ENCODE measurements around the gene SLC25A18. TPM values are rescaled to one million over a fixed set of nuclear protein-coding genes. Genes with fewer than 3 reads are reported as not detected.

The SLC25A18 gene
- total and polyA plus RNA-seq, 10 of the 15 experiments (the other 5 are each of a cell fraction or from before 2014, with no cell fraction given): 0.03 to 0.09 TPM; not detected in 8

DNA sequence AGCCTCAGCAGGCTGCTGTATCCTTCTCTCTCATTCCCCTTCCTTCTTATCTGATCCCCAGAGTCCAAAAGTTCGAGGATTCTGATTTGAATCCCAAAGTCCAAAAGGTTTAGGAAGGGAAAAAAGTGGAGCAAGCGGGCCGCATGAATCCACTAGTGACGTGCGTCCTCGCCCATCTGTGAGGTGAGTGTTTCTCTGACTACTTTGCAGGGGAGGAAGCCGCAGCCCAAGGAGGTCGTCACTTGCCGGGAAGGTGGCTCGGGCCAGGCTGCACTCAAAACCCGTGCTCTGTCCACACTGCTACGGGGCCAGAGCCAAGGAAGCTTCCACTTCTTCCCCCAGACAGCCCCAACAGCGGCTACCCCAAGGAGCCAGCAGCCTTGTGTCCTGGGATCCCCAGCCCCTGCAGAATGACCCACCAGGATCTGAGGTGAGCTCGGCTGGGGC is 16.3 kb downstream of the SLC25A18 start:
- 68% methylated on average over 10 of the region's 14 CpGs for WGBS (ENCODE audit: insufficient coverage, insufficient replicate concordance, low lambda C conversion rate, missing lambda C conversion rate)
- BruUV-seq (replicated peaks): no TSS peak
- POLR2A ChIA-PET: no interaction called here

More for the DNA sequence above, 16.3 kb downstream of the SLC25A18 start:
- Histone ChIP-seq H3K27me3 (replicated peaks in 1 of 2; ENCODE audit: control insufficient read depth in 2 of 2, insufficient read depth in 2 of 2, low read length in 1 of 2) (no peaks in the 10 kb centered on the region; a peak in 2 of 4 replicates), H3K4me3 (no peak overlapping the region), H2AFZ (ENCODE audit: control insufficient read depth, low read depth, low read length) (no peak overlapping the region), H3K79me2 (ENCODE audit: control insufficient read depth, insufficient read depth, low read length) (no peaks in the 10 kb centered on the region), H3K36me3 (ENCODE audit: control insufficient read depth in 2 of 2, insufficient read depth in 2 of 2, low read length in 1 of 2) (no peaks in the 10 kb centered on the region), H3K4me1 (ENCODE audit: control insufficient read depth, insufficient read depth, low read length) (no peaks in the 10 kb centered on the region), H3K9ac (ENCODE audit: control insufficient read depth, insufficient read depth, low read length) (no peak overlapping the region), H3K27ac (ENCODE audit: control insufficient read depth, insufficient read depth) (no peak overlapping the region), H3K4me2 (ENCODE audit: control insufficient read depth, insufficient read depth) (no peak overlapping the region), H3K9me3 (replicated peaks; ENCODE audit: control insufficient read depth, insufficient read depth, low read length) (no peaks in the 10 kb centered on the region), H4K20me1 (ENCODE audit: control insufficient read depth, insufficient read depth) (no peaks in the 10 kb centered on the region)
- TF ChIP-seq RUNX3 (IDR thresholded peaks at IDR 0.05; ENCODE audit: low read length): no peak
- no peak for TF ChIP-seq ZBTB33 (IDR thresholded peaks at IDR 0.05)
- no peak for TF ChIP-seq JUND (IDR thresholded peaks at IDR 0.05; ENCODE audit: low read depth, low read length)
- TF ChIP-seq, protein P1, sequence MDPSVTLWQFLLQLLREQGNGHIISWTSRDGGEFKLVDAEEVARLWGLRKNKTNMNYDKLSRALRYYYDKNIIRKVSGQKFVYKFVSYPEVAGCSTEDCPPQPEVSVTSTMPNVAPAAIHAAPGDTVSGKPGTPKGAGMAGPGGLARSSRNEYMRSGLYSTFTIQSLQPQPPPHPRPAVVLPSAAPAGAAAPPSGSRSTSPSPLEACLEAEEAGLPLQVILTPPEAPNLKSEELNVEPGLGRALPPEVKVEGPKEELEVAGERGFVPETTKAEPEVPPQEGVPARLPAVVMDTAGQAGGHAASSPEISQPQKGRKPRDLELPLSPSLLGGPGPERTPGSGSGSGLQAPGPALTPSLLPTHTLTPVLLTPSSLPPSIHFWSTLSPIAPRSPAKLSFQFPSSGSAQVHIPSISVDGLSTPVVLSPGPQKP (IDR thresholded peaks at IDR 0.05; ENCODE audit: low read depth, low read length): no peak
- TF ChIP-seq, protein P2, sequence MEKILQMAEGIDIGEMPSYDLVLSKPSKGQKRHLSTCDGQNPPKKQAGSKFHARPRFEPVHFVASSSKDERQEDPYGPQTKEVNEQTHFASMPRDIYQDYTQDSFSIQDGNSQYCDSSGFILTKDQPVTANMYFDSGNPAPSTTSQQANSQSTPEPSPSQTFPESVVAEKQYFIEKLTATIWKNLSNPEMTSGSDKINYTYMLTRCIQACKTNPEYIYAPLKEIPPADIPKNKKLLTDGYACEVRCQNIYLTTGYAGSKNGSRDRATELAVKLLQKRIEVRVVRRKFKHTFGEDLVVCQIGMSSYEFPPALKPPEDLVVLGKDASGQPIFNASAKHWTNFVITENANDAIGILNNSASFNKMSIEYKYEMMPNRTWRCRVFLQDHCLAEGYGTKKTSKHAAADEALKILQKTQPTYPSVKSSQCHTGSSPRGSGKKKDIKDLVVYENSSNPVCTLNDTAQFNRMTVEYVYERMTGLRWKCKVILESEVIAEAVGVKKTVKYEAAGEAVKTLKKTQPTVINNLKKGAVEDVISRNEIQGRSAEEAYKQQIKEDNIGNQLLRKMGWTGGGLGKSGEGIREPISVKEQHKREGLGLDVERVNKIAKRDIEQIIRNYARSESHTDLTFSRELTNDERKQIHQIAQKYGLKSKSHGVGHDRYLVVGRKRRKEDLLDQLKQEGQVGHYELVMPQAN (conservative IDR thresholded peaks at IDR 0.05): no peak
- RAD21 ChIA-PET (ENCODE audit: unreplicated experiment): no interaction called here
- intact Hi-C loops (cut with micrococcal nuclease; ENCODE audit: unreplicated experiment): no loop called here
- FAIRE-seq (no peak), DNase-seq (ENCODE audit: low read depth, low spot score) (no peak), ATAC-seq (no peak)
- in situ Hi-C loops (cut with MboI): no loop called here
- CTCF ChIA-PET: no interaction called here
- SMC1A ChIA-PET (ENCODE audit: uncharacterized antibody, unreplicated experiment): no interaction called here
